GM19328 (cell line): Measurements from ENCODE around the gene KCTD16.

Experiments
- ATAC-seq: cut with Tn5 transposase; IDR thresholded peaks from one replicate; pipeline ENCODE4 v1.9.1; 2021; ENCODE audit warnings: mild to moderate bottlenecking, moderate library complexity; ENCODE audit not compliant: unreplicated experiment

KCTD16 gene

DNA sequence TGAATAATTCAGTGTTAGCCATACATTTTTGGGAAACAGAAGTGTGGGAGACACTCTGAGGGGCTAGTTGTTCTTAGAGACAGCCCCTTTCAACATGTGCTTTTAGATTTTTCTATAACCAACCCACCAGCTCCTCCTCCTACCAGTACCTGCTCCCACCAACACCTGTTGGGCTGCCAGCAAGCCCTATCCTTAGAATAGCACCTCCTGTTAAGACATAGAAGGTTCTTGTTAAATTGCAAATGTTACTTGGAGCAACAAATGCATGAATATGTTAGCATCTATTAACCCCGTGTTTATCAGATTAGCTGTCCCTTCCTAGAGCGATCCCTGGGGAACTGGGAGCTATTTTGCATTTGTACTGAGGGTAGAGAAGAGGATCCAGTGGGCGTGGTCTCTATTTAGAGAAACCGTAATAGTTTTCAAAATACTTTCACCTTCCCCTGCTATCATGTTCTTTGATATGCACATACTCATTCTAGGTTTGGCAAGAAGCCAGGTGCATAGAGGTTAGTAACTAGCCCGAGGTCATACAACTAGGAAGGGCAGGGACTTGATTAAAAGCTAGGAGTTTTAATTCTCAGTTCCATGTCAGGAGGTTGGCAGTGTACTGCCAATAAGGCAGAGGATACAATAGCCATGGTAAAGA, 334.4 kb downstream of the KCTD16 start:
- no peak for ATAC-seq

DNA sequence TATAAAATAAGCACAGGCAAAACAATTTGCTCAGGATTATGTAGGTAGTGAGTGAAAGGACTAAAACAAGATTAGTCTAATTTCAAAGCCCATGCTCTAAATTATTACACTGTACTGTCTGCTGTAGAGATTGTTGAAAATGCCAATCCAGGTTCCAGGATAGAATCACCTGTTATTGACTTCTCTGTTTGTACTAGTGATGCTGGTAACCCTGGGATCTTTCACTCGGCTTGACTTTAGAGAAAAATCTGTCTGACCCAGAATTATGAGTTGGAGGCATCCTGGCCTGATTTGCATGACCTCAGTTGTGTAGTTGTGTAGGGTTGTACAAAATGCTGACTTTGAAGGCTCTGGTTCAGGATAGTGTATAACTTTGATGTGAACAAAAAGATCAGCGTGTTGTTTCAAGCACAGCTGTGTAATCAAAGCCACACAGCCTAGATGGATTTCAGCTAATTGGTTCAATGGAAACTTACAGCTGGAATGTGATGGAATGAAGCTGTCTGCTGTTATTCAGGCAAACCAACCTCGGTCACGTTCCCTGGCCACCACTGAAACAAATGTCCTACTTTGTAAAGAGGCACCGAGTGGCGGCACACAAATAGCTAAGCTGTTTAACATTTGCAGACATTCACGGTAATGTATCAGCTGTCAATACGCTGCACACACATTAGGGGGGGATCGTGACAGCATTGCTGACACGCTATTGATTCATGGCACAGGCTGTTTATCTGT, 340.3 kb downstream of the KCTD16 start:
- ATAC-seq: no peak

DNA sequence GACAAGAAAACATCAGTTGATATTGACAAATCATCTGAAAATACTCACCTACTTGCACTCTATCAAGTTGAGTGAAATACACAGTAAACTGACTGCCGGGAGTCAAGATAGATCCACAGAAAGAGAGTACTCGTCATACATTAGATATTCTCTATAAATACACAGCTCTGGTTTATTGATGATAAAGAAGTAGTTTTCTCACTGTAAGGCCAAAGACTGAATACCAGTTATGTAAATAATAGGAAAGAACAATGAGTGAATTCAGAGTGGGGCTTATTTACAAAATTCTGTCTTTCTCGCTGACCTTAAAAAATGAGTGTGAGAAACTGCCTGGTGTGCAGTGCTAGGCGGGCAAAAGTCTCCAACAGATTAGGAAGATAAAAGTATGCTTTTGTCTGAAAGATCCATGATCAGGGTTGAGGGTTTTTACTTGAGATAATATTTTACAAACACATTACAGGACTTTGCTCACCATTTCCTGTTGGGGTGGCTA, 341.0 kb downstream of the KCTD16 start:
- no peak for ATAC-seq

DNA sequence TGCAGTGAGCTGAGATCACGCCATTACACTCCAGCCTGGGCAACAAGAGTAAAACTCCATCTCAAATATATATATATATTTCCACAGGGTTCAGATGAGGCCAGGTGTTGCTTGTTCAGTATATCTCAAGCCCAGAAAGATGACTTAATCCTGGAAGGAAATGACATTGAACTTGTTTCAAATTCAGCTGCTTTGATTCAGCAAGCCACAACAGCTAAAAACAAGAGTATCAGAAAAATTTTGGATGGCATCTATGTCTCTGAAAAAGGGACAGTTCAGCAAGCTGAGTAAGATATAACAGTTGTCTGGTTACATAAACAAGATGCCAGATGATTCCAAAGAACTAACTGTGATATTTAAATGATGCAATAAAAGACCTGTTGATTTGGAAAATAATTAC, 352.0 kb downstream of the KCTD16 start:
- ATAC-seq: no peak

DNA sequence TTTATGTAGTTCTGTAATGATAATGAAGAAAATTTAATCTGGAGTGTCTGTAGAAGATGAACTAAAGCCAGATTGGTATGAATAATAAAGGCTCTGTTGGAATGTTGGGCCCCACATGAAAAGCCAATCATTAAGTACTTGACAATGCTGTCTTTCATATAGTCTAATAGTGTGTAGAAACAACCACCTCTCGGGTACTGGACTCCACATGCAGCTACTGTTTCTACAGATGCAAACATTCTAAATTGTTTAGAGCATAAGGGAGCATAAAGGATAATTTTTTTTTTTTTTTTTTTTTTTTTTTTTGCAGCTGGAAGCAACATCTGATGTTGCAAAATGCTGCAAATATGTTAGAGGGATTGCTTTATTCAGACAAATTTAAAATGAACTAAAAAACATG, 354.3 kb downstream of the KCTD16 start:
- ATAC-seq: no peak

- no peak for ATAC-seq
These were observed 360.5 kb downstream of the KCTD16 start for GRCh38 chr5:144531188-144531587.
